Fibroblast of pulmonary artery (primary cell): ENCODE data around the gene CCL25.
A peak's percentile ranks its signal among the peaks of the same experiment; 100 is the strongest.

ENCODE experiments used
- DNase-seq: peaks from one replicate; pipeline ENCODE4 v3.0.0-alpha.2; 2010; ENCODE audit warnings: low read depth
- H3K4me3 ChIP-seq: replicated peaks from 2 replicates; pipeline ENCODE4 v1.5.1; 2011; ENCODE audit warnings: low read depth, mild to moderate bottlenecking, control low read depth, low read length, moderate library complexity
- CTCF ChIP-seq: IDR thresholded peaks from 2 replicates; pipeline ENCODE4 v1.5.1; 2011; ENCODE audit warnings: mild to moderate bottlenecking, control low read depth, low read length, inconsistent platforms; ENCODE audit errors: missing control alignments

CCL25 gene

GRCh38 chr19:8052464-8052859 lies at the start of gene CCL25:
Gene CCL25 (plus strand): TSS chr19:8052760. CDS start chr19:8053050, 290 bp downstream.
- no peak within 1 kb of the TSS for H3K4me3 ChIP-seq
- no peak for TF ChIP-seq CTCF
- DNase-seq: no peak

GRCh38 chr19:8004001-8004400 lies 48.6 kb upstream of the CCL25 start:
- no peak for DNase-seq
- peak overlapping the region; percentile 73 for H3K4me3 ChIP-seq
- no peak for TF ChIP-seq CTCF

GRCh38 chr19:8004723-8005513 lies 47.6 kb upstream of the CCL25 start:
- TF ChIP-seq CTCF: no peak
- DNase-seq: peak; percentile 33

GRCh38 chr19:8005534-8006256 lies 46.9 kb upstream of the CCL25 start, which contains the start of gene ELAVL1:
Gene ELAVL1 (minus strand): TSS chr19:8005641. CDS start chr19:7991815, 13,826 bp downstream.
- no peak for TF ChIP-seq CTCF
- peak within 1 kb of the TSS; percentile 89 for H3K4me3 ChIP-seq

More at GRCh38 chr19:8004723-8005513, 47.6 kb upstream of the CCL25 start:
- peak overlapping the region; percentile 73 for H3K4me3 ChIP-seq

GRCh38 chr19:8017808-8018207 lies 34.8 kb upstream of the CCL25 start:
- no peak for DNase-seq
- TF ChIP-seq CTCF: no peak
- no peak overlapping the region for H3K4me3 ChIP-seq

More at GRCh38 chr19:8005534-8006256, 46.9 kb upstream of the CCL25 start, which contains the start of gene ELAVL1:
- peak; percentile 91 for DNase-seq

GRCh38 chr19:8020681-8021080 lies 31.9 kb upstream of the CCL25 start:
- TF ChIP-seq CTCF: no peak
- H3K4me3 ChIP-seq: no peak overlapping the region

More at GRCh38 chr19:8020681-8021080, 31.9 kb upstream of the CCL25 start:
- DNase-seq: no peak
